PC-9 (cell line): ENCODE data around the gene TTC28. TPM values are rescaled to one million over a fixed set of nuclear protein-coding genes. Genes with fewer than 3 reads are reported as not detected.
A peak's percentile ranks its signal among the peaks of the same experiment; 100 is the strongest.

Experiments
- BruUV-seq: library from RNA; stranded (reverse); fragments of 400-500 nt; replicated peaks from 2 replicates; lab custom pipeline; 2021; lab: Mats Ljungman, UMichigan
- CTCF ChIA-PET: fragments of 300-600 bp; sonication (Branson Sonifier 250); formaldehyde crosslinking; loops from one replicate; lab custom pipeline; 2022; ENCODE audit warnings: antibody characterized with exemption; lab: Charles Lee
- POLR2A ChIA-PET: fragments of 300-600 bp; sonication (Branson Sonifier 250); formaldehyde crosslinking; loops from one replicate; lab custom pipeline; 2022; ENCODE audit warnings: antibody characterized with exemption; ENCODE audit not compliant: unreplicated experiment; lab: Charles Lee
- DNase-seq, 2 experiments: peaks; one replicate each; pipeline versions ENCODE4 v3.0.0 to v3.0.0-alpha.2; 2015 to 2022; ENCODE audit warnings: mixed read lengths in 1 of 2
- H2AFZ ChIP-seq: fragments of 200-600 bp; sonication (generic); 2 replicates; pipeline ENCODE4 v1.8.1; 2017; ENCODE audit warnings: antibody characterized with exemption
- H3F3A ChIP-seq: fragments of 200-600 bp; sonication (generic); 2 replicates; pipeline ENCODE4 v1.8.1; 2017; ENCODE audit warnings: antibody characterized with exemption, mild to moderate bottlenecking, low read depth; ENCODE audit not compliant: insufficient read depth
- H3K27ac ChIP-seq: fragments of 200-600 bp; sonication (generic); 2 replicates; pipeline ENCODE4 v1.6.1; 2016; ENCODE audit warnings: mixed run types
- H3K27me3 ChIP-seq: fragments of 200-600 bp; sonication (generic); 2 replicates; pipeline ENCODE4 v1.6.1; 2016; ENCODE audit warnings: low read depth, mixed run types; ENCODE audit not compliant: insufficient read depth
- H3K36me3 ChIP-seq: fragments of 200-600 bp; sonication (generic); 2 replicates; pipeline ENCODE4 v1.6.1; 2016; ENCODE audit warnings: low read depth, mixed run types
- H3K4me1 ChIP-seq: fragments of 200-600 bp; sonication (generic); replicated peaks from 2 replicates; pipeline ENCODE4 v1.6.1; 2016; ENCODE audit warnings: mixed run types; ENCODE audit not compliant: insufficient read depth
- H3K4me2 ChIP-seq: fragments of 200-600 bp; sonication (generic); 2 replicates; pipeline ENCODE4 v1.6.1; 2017; ENCODE audit warnings: mixed run types
- H3K4me3 ChIP-seq: fragments of 200-600 bp; sonication (generic); 2 replicates; pipeline ENCODE4 v1.6.1; 2016; ENCODE audit warnings: mixed run types
- H3K79me2 ChIP-seq: fragments of 200-600 bp; sonication (generic); 2 replicates; pipeline ENCODE4 v1.6.1; 2017; ENCODE audit warnings: low read depth, mixed run types
- H3K9me2 ChIP-seq: fragments of 200-600 bp; sonication (generic); 2 replicates; pipeline ENCODE4 v1.8.1; 2017; ENCODE audit warnings: mild to moderate bottlenecking; ENCODE audit not compliant: insufficient read depth
- H3K9me3 ChIP-seq: fragments of 200-600 bp; sonication (generic); 2 replicates; pipeline ENCODE4 v1.8.1; 2016; ENCODE audit warnings: low read depth; ENCODE audit not compliant: insufficient read depth
- H4K20me1 ChIP-seq: fragments of 200-600 bp; sonication (generic); 2 replicates; pipeline ENCODE4 v1.8.1; 2017; ENCODE audit not compliant: insufficient read depth
- EZH2 ChIP-seq: fragments of 200-600 bp; sonication (generic); IDR thresholded peaks from 2 replicates; pipeline ENCODE4 v1.8.0; 2017; ENCODE audit warnings: antibody characterized with exemption, low read depth
- intact Hi-C: fragments of 100-400 bp; cut with micrococcal nuclease; formaldehyde crosslinking; loops from one replicate; pipeline ENCODE4 v1.10.0; 2022; ENCODE audit not compliant: unreplicated experiment
- total RNA-seq: library from RNA; stranded (reverse); gene quantifications from 2 replicates; pipeline ENCODE4 v1.2.3, GENCODE V29; 2021
- TF ChIP-seq, protein P1 (sequence below): fragments of 200-600 bp; sonication (generic); conservative IDR thresholded peaks from 2 replicates; pipeline ENCODE4 v1.6.1; 2017; ENCODE audit warnings: mixed run types, antibody characterized with exemption, mild to moderate bottlenecking, moderate library complexity

The TTC28 gene
- total RNA-seq, 1 experiment from 2014 or later, result 6.7 TPM

DNA sequence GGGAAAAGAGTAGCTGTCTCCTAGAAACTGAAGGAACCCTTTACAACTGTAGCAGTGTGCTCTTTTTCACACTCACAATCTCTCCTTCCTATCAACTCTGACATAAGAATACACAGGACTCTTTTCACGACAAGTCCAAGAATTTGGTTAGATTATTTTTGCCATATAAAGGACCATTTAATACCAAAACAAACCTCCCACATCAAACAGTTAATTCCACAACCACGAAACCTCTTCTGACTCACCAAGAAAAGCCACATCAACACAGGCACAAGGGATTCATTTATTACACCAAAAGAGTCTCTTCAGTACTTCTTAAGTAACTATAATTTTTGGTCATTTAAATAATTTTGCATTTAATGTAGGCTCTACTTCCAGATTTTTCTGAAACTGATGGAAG, 538.0 kb downstream of the TTC28 start:
- no peaks in the 10 kb centered on the region for H3K36me3 ChIP-seq
- H3F3A ChIP-seq, result no peaks in the 10 kb centered on the region; the same call in 1 of the 2 replicates
- no peaks in the 10 kb centered on the region for H3K9me2 ChIP-seq
- POLR2A ChIA-PET, result no interaction called here
- intact Hi-C loops, result no loop called here
- H3K9me3 ChIP-seq, result no peaks in the 10 kb centered on the region; the same call in 1 of the 2 replicates
- 0 out of 2 replicates have a peak, but pooled peaks cover 4% of the 10 kb centered on the region for H3K4me1 ChIP-seq
- no peak for DNase-seq
- TF ChIP-seq, protein P1, sequence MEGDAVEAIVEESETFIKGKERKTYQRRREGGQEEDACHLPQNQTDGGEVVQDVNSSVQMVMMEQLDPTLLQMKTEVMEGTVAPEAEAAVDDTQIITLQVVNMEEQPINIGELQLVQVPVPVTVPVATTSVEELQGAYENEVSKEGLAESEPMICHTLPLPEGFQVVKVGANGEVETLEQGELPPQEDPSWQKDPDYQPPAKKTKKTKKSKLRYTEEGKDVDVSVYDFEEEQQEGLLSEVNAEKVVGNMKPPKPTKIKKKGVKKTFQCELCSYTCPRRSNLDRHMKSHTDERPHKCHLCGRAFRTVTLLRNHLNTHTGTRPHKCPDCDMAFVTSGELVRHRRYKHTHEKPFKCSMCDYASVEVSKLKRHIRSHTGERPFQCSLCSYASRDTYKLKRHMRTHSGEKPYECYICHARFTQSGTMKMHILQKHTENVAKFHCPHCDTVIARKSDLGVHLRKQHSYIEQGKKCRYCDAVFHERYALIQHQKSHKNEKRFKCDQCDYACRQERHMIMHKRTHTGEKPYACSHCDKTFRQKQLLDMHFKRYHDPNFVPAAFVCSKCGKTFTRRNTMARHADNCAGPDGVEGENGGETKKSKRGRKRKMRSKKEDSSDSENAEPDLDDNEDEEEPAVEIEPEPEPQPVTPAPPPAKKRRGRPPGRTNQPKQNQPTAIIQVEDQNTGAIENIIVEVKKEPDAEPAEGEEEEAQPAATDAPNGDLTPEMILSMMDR, result no peak
- TF ChIP-seq EZH2, result no peak
- H3K4me3 ChIP-seq, result no peak overlapping the region
- CTCF ChIA-PET, result no interaction called here
- no peaks in the 10 kb centered on the region for H4K20me1 ChIP-seq
- no TSS peak for BruUV-seq
- H3K4me2 ChIP-seq, result no peak overlapping the region
- no peak overlapping the region for H2AFZ ChIP-seq
- H3K79me2 ChIP-seq, result no peaks in the 10 kb centered on the region
- H3K27ac ChIP-seq, result no peak overlapping the region
- no peaks in the 10 kb centered on the region for H3K27me3 ChIP-seq

DNA sequence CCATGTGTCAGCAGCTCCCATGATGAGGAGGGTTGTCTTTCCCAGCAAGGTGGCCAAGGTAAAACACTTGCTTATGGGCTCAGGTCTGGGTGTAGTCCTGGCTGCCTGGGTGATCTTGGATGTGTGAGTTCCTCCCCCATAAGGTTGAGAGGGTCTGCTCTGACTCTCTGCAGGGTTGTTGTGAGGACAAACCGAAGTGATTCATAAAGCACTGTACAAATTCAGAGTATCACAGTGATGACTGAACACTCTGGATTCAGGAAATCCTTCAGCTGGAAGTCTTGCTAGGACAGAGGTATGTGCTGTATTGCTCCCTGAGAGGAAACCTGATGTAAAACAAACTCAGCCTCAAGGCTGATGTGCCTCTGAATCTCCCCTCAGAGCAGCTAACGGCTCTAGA, 539.7 kb downstream of the TTC28 start:
- peak in 1 of 2 experiments; percentile 74 for DNase-seq
- Histone ChIP-seq H3K27me3 (no peaks in the 10 kb centered on the region), H3K27ac (no peak overlapping the region), H3K79me2 (no peaks in the 10 kb centered on the region), H3F3A (no peaks in the 10 kb centered on the region; the same call in 1 of the 2 replicates), H3K36me3 (no peaks in the 10 kb centered on the region), H3K9me3 (no peaks in the 10 kb centered on the region; the same call in 1 of the 2 replicates), H3K4me3 (no peak overlapping the region), H4K20me1 (no peaks in the 10 kb centered on the region), H3K4me2 (no peak overlapping the region), H3K9me2 (no peaks in the 10 kb centered on the region), H2AFZ (no peak overlapping the region; the same call in 1 of the 2 replicates), H3K4me1 (0 out of 2 replicates have a peak, but pooled peaks cover 4% of the 10 kb centered on the region)
- POLR2A ChIA-PET, result no interaction called here
- intact Hi-C loops, result no loop called here
- TF ChIP-seq, protein P1, result no peak
- TF ChIP-seq EZH2, result no peak
- CTCF ChIA-PET, result no interaction called here
- no TSS peak for BruUV-seq

DNA sequence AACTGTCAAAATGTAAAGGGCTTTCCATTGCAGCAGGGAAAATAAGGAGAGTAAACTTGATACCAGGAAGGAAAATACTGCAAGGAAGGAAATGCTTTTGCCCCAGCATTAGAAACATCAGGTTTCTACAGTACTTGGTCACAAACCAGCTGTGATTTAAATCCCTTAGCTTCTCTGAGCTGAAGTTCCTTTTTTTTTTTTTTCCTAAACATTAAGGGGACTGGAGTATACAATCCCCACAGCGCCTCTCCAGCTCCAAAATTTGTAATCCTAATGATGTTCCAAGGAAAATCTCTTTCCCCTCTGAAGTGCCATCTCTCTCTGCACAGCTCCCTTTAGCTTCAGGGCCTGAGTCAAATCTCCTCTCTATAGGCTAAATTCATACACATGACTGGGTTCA, 540.1 kb downstream of the TTC28 start:
- CTCF ChIA-PET, result no interaction called here
- Histone ChIP-seq H3K79me2 (no peaks in the 10 kb centered on the region), H3K4me1 (0 out of 2 replicates have a peak, but pooled peaks cover 4% of the 10 kb centered on the region), H4K20me1 (no peaks in the 10 kb centered on the region), H3K36me3 (no peaks in the 10 kb centered on the region), H3K27ac (no peak overlapping the region), H2AFZ (no peak overlapping the region), H3K4me2 (no peak overlapping the region), H3K4me3 (no peak overlapping the region), H3K9me2 (no peaks in the 10 kb centered on the region), H3K27me3 (no peaks in the 10 kb centered on the region), H3K9me3 (no peaks in the 10 kb centered on the region; the same call in 1 of the 2 replicates), H3F3A (no peaks in the 10 kb centered on the region; the same call in 1 of the 2 replicates)
- no peak for TF ChIP-seq EZH2
- TF ChIP-seq, protein P1, result no peak
- POLR2A ChIA-PET, result no interaction called here
- BruUV-seq, result no TSS peak
- DNase-seq, result no peak
- intact Hi-C loops, result no loop called here
